Mucosa of descending colon (tissue), 3 donors: ENCODE measurements around the gene SAFB2. TPM values are rescaled to one million over a fixed set of nuclear protein-coding genes. Genes with fewer than 3 reads are reported as not detected.

Experiments
- ATAC-seq: fragments of 200-7000 bp; cut with Tn5 transposase; one replicate; pipeline ENCODE4 v1.9.1; 2020; ENCODE audit warnings: mild to moderate bottlenecking, moderate library complexity
- DNase-seq, 3 donors: peaks; one replicate each; pipeline ENCODE4 v3.0.0-alpha.2; 2020
- H3K36me3 ChIP-seq: fragments of 200-600 bp; one replicate; pipeline ENCODE4 v1.8.0; 2021; ENCODE audit warnings: low read depth, mild to moderate bottlenecking
- H3K4me1 ChIP-seq: fragments of 200-600 bp; one replicate; pipeline ENCODE4 v1.8.0; 2021; ENCODE audit warnings: low read depth, mild to moderate bottlenecking
- H3K4me3 ChIP-seq: fragments of 200-600 bp; one replicate; pipeline ENCODE4 v1.8.0; 2021; ENCODE audit warnings: mild to moderate bottlenecking
- H3K9me3 ChIP-seq: fragments of 200-600 bp; one replicate; pipeline ENCODE4 v1.8.0; 2021; ENCODE audit warnings: mild to moderate bottlenecking
- intact Hi-C, 2 donors: fragments of 100-400 bp; cut with DNase I in 1 of 2; cut with micrococcal nuclease in 1 of 2; formaldehyde crosslinking; loops; one replicate each; pipeline versions ENCODE4 v1.11.0 to v1.11.1; 2022; cut with DNase I, micrococcal nuclease
- total RNA-seq, 3 donors: library from RNA; stranded (reverse); fragmentation: NEBNext Ultra II Directional in 2 of 3; extraction: Animal tissue kit (Norgen Biotek cat#: 25700) in 2 of 3; gene quantifications; one replicate each; pipeline versions ENCODE4 v1.2.1 to v1.2.4, GENCODE V29; 2021 to 2023
- TF ChIP-seq, protein P1 (sequence below): fragments of 200-600 bp; IDR thresholded peaks from one replicate; pipeline ENCODE4 v1.8.0; 2022; ENCODE audit warnings: antibody characterized with exemption, mild to moderate bottlenecking
- donor health status: DM: no; HTN: no; CAD: no; lungs with moderate emphysema.
- donor health status: DM: no; HTN: no; CAD: no.
- donor health status: DM: no; HTN: yes; CAD: no.

SAFB2 gene
- total RNA-seq, 3 donors from 2014 or later = 66.7 to 122 (median 102) TPM

GRCh38 chr19:5645409-5645808 is 22.8 kb upstream of the SAFB2 start:
- ATAC-seq (no peak), DNase-seq (no peak)
- intact Hi-C loops = no loop called here
- Histone ChIP-seq H3K36me3 (peaks cover 15% of the 10 kb centered on the region), H3K9me3 (no peaks in the 10 kb centered on the region), H3K4me1 (no peaks in the 10 kb centered on the region), H3K4me3 (no peak overlapping the region)
- TF ChIP-seq, protein P1, sequence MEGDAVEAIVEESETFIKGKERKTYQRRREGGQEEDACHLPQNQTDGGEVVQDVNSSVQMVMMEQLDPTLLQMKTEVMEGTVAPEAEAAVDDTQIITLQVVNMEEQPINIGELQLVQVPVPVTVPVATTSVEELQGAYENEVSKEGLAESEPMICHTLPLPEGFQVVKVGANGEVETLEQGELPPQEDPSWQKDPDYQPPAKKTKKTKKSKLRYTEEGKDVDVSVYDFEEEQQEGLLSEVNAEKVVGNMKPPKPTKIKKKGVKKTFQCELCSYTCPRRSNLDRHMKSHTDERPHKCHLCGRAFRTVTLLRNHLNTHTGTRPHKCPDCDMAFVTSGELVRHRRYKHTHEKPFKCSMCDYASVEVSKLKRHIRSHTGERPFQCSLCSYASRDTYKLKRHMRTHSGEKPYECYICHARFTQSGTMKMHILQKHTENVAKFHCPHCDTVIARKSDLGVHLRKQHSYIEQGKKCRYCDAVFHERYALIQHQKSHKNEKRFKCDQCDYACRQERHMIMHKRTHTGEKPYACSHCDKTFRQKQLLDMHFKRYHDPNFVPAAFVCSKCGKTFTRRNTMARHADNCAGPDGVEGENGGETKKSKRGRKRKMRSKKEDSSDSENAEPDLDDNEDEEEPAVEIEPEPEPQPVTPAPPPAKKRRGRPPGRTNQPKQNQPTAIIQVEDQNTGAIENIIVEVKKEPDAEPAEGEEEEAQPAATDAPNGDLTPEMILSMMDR = no peak

DNA sequence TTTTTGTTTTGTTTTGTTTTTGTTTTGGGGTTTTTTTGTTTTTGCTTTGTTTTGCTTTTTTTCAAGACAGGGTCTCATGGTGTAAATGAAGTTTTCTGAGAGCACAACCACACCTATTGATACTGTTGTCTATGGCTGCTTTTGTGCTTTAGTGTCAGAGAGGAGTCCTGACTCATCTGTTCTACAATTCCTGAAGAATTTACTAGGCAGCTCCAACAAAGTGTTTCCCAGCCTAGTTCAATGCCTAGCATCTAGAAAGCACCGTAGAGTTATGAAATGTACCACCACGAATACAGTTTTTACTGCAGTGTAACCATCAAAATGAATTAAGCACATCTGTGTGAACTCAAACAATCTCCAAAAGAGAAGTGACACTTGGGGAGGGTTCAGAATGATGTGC is 21.5 kb upstream of the SAFB2 start:
- Histone ChIP-seq H3K36me3 (peaks cover 11% of the 10 kb centered on the region), H3K4me3 (no peak overlapping the region), H3K4me1 (no peaks in the 10 kb centered on the region), H3K9me3 (no peaks in the 10 kb centered on the region)
- DNase-seq (no peak), ATAC-seq (no peak)
- TF ChIP-seq, protein P1 = no peak
- intact Hi-C loops = no loop called here

- no peak for DNase-seq
- peaks cover 11% of the 10 kb centered on the region for H3K36me3 ChIP-seq
Measured at GRCh38 chr19:5643060-5643459, 20.5 kb upstream of the SAFB2 start.

DNA sequence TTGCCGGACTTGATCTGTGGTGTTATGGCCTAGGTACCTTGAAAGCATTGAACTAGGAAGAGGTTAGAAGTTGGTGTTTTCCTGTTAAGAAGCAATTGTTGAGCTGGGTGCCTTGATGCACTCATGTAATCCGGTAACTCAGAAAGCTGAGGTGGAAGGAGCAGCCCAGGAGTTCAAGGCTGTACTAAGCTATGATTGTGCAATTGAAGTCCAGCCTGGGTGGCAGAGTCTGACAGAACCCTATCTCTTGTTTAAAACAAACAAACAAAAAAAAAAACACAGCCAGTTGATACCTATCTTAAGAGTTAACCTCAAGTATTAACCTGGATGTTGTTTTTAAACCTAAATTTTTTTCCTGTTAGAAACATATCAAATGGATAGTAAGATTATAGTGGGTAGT is 19.6 kb upstream of the SAFB2 start:
- H3K4me1 ChIP-seq = no peaks in the 10 kb centered on the region
- peaks cover 11% of the 10 kb centered on the region for H3K36me3 ChIP-seq
- TF ChIP-seq, protein P1 = no peak
- intact Hi-C loops = no loop called here
- DNase-seq (no peak), ATAC-seq (no peak)
- no peaks in the 10 kb centered on the region for H3K9me3 ChIP-seq
- no peak overlapping the region for H3K4me3 ChIP-seq

More at GRCh38 chr19:5643060-5643459, 20.5 kb upstream of the SAFB2 start:
- H3K9me3 ChIP-seq = no peaks in the 10 kb centered on the region
- TF ChIP-seq, protein P1 = no peak
- intact Hi-C loops = no loop called here
- ATAC-seq = no peak
- no peaks in the 10 kb centered on the region for H3K4me1 ChIP-seq
- H3K4me3 ChIP-seq = no peak overlapping the region

DNA sequence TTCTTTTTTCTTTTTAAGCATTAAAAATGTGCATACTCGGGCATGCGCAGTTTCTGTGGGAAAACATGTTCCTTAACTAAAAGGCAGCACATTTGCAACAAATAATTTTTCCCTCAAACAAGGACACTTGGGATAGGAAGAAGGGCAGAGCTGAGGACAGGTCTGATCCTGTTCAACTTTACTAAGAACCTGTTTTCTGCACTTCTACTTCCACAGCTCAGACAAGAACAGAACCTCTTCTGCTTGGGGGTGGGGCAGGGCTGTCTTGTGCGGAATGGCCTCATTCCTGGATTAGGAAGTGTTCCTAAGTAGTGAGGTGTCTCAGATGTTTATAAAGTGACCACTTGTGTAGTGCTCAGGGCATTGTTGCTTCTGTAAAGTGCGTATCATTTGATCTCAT is 18.6 kb upstream of the SAFB2 start:
- H3K4me3 ChIP-seq = no peak overlapping the region
- peaks cover 6% of the 10 kb centered on the region for H3K36me3 ChIP-seq
- DNase-seq (no peak), ATAC-seq (no peak)
- TF ChIP-seq, protein P1 = no peak
- intact Hi-C loops = no loop called here
- H3K4me1 ChIP-seq = no peaks in the 10 kb centered on the region
- H3K9me3 ChIP-seq = no peaks in the 10 kb centered on the region

- Histone ChIP-seq H3K36me3 (peaks cover 3% of the 10 kb centered on the region), H3K4me1 (peaks cover 4% of the 10 kb centered on the region), H3K4me3 (no peak overlapping the region), H3K9me3 (no peaks in the 10 kb centered on the region)
- TF ChIP-seq, protein P1 = no peak
- ATAC-seq (no peak), DNase-seq (no peak)
- intact Hi-C loops = no loop called here
Measured at GRCh38 chr19:5637971-5638370, 15.4 kb upstream of the SAFB2 start.
